HL-60/S4 treated with retinoic acid at 250 ng/mL for 4 days and 3 days (cell line): ENCODE data around the gene MGAT4A.

Source experiments
- in situ Hi-C: fragments of 300-500 bp; cut with MboI; formaldehyde crosslinking; loops from 2 replicates; pipeline ENCODE4 v1.7.0; 2022; ENCODE audit warnings: low sequenced_read_pairs

The MGAT4A gene

DNA sequence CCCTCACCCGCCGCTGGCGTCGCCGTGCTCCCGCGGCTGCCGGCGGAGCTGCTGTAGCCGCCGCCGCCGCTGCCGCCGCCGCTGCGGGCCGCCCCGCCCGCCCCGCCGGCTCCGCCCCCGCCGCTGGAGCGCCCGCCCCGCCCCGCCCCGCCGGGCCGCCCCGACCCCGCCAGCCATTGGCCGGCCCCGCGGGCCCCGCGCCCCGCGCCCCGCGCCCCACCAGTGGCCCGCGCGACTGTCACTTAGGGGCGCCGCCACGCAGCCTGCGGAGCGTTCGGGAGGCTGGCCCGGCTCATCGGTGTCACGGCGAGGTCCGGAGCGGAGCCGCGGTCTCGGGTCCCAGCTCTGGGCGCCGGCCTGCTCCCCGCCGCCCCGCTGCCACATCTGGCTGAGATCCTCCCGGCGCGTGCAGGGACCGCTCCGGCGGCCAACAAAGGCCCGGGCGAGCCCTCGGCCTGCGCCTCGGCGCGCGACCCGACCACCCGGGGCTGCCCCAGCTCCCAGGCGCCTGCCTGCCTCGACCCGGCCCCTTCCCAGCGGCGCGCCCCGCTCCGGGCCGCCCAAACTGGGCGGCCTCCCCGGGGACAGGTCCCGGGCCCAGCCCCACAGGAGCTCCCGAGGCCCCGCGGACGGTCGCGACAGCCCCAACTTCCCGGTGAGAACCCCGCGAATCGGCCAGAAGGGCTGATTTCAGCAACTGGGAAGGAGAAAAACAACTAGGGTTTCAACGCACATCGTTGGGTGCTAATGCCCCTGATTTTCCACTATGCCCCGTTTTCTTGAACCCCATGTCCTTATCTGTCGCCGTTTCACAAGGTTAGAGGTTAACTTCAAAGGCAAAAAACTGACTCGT, at the start of gene MGAT4A:
Gene MGAT4A, minus strand, starts transcription at position 92 of the 853 bp plus-strand sequence. CDS start 4,800 bp downstream, outside the sequence.
- in situ Hi-C loops: no loop called here

DNA sequence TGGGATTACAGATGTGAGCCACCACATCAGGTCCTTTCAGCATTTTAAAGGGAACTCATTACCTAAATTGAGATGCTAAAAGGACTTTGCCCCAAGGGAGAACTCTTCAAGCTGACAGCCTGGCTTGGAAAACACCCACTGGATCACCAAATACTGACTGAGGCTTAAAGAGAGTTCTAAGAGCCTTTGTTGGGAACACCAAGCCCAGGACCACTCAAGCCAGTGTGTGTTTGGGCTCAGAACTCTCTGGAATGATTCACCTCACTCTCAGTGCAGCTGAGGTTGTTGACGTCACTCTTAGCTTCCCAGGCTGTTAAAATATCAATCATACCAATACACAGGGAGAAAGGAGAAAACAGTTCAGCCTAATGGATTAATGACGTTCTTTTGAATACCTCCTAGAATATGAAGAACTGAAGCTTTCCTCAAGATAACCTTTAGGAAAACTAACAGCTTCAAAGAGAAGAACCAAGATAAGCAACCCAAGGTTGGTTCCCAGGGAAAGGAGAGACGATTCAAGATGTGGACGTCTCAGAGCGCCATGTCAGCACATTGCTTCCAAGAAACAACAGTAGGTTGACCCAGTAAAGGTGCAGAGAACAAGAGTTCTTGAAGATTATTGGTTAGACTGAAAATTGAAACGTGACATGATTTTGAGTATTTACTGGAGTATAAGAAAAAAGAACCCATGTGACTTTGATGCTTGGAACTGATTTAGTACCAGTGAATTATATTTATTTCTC, 48.0 kb upstream of the MGAT4A start:
- in situ Hi-C loops: no loop called here

GRCh38 chr2:98778151-98778550, 47.2 kb upstream of the MGAT4A start:
- in situ Hi-C loops: no loop called here

- in situ Hi-C loops: no loop called here
Observed at GRCh38 chr2:98777710-98778109, 46.8 kb upstream of the MGAT4A start.

GRCh38 chr2:98777076-98777475, 46.1 kb upstream of the MGAT4A start:
- in situ Hi-C loops: no loop called here

GRCh38 chr2:98776136-98776535, 45.2 kb upstream of the MGAT4A start:
- in situ Hi-C loops: no loop called here

GRCh38 chr2:98775146-98775986, 44.4 kb upstream of the MGAT4A start:
- in situ Hi-C loops: no loop called here

DNA sequence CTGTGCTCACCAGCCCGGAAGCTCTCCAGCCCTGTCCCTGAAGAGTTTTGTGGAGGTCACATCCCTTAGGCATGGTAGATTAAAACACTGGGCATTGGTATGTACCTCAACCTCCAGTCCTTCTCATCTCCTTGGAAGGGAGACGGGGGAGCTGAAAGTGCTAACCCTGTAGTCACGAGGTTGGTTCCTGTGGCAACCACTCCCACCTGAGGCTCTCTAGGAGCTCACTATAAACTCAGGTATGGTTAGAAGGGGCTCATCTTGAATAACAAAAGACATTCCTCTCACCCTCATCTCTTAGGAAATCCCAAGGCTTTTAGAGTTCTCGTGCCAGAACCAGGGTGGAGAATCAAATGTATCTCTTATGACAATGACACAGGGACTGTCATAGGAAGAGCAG, 43.0 kb upstream of the MGAT4A start:
- in situ Hi-C loops: no loop called here

- in situ Hi-C loops: no loop called here
Observed at GRCh38 chr2:98773169-98773568, 42.2 kb upstream of the MGAT4A start.

DNA sequence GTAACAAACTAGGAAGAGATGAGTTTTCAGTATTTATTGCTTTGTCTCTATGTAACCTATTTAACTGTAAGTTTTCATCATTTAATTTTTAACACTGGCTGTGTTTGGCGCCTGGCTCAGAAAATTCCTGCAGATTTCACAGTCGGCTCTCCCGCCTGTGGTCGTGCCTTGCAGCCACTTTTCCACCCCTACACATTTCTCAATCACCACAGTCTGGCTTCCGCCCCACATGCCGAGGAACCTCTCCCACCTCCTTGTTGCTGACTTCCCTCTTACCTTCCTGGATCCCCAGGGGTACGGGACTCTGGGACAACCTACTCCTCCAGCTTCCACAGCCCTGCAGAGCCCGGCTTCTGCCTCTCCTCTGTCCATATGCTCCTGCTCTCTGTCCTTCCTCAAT, 41.6 kb upstream of the MGAT4A start:
- in situ Hi-C loops: no loop called here

GRCh38 chr2:98771721-98772524, 41.0 kb upstream of the MGAT4A start:
- in situ Hi-C loops: no loop called here

GRCh38 chr2:98771264-98771663, 40.3 kb upstream of the MGAT4A start:
- in situ Hi-C loops: no loop called here

DNA sequence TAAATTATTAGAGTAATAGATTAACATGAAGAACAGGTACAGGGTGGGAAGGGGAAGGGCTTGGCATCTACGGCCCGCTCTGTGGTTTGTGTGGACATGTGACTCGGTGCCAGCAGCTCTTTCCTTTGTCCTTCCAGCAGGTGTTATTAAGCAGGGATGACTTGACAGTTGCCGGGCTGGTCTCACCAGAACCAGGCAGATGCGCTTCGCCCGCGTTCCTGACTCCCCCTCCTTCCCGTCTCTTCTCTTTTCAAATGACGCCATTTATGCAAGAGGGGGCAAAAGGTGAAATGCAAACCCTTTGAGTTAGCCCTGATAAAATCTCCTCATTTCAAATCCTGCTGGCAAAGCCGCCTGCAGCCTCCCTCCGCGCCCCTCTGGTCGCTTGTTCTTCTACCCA, 38.9 kb upstream of the MGAT4A start:
- in situ Hi-C loops: no loop called here

- in situ Hi-C loops: no loop called here
Observed at GRCh38 chr2:98769114-98769476, 38.2 kb upstream of the MGAT4A start.

DNA sequence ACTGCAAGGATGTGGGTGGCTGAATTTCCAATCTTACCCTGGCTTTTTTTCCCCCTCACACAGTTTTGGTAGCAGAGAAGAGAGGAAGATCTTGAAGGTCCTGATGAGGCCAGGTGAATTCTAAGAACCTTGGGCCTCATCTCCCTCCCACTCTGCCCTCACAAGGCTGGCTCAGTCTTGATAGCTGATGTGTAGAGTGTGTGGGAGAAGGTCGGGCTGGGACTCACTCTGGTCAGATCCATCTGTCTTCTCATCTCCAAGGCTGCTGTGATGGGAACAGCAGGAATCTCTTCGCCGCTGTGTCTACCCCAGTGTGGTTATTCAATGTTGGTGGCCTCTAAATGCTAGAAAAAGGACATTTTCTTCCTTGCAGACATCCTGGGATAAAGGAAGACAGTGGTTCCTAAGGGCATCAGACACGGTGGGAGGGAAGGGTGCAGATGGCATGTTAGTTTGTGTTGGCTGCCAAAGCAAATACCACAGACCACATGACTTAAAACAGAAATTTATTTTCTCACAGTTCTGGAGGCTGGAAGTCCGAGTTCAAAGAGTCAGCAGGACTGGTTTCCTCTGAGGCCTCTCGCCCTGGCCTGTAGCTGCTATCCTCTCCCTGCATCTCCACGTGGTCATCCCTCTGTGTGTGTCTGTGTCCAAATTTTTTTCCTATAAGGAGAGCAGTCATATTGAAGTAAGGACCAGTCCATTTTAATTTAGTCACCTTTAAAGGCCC, 37.6 kb upstream of the MGAT4A start:
- in situ Hi-C loops: no loop called here

DNA sequence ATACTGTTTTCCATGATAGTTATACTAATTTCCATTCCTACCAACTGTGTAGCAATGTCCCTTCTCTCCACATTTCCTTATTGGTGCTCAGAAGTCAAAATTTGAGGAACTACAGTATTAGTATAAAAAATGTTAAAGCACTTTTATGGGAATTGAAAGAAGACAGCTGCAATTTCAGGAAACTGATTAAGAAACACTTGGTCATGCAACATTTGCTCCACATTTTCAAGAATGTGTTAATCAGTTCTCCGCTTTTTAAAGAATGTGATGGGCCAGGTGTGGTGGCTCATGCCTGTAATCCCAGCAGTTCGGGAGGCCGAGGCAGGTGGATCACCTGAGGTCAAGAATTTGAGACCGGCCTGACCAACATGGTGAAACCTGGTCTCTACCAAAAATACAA, 33.6 kb upstream of the MGAT4A start:
- in situ Hi-C loops: no loop called here

DNA sequence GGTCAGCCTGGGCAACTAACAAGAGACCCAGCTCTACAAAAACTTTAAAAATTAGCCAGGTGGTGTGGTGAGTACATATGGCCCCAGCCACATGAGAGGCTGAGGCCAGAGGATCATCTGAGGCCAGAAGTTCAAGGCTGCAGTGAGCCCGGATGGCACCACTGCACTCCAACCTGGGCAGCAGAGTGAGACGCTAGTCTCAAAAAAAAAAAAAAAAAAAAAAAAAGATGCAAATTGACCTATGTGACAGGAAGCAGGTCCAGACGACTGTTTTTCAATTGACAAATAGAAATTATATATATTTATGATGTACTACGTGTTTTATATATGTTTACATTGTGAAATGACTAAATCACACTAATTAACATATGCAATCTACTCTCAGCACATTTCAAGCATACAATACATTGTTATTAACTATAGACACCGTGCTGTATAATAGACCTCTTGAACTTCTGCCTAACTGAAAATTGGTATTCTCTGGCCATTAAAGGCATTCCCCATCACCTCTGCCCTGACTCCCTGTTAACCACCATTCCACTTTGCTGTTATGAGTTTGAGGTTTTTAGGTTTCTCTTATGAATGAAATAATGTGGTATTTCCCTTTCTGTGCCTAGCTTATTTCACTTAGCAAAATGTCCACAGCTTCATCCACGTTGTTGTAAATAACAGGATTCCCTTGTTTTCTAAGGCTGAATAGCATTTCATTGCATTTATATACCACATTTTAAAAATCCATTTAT, 32.4 kb upstream of the MGAT4A start:
- in situ Hi-C loops: no loop called here

- in situ Hi-C loops: no loop called here
Observed at GRCh38 chr2:98761909-98762308, 31.0 kb upstream of the MGAT4A start.

DNA sequence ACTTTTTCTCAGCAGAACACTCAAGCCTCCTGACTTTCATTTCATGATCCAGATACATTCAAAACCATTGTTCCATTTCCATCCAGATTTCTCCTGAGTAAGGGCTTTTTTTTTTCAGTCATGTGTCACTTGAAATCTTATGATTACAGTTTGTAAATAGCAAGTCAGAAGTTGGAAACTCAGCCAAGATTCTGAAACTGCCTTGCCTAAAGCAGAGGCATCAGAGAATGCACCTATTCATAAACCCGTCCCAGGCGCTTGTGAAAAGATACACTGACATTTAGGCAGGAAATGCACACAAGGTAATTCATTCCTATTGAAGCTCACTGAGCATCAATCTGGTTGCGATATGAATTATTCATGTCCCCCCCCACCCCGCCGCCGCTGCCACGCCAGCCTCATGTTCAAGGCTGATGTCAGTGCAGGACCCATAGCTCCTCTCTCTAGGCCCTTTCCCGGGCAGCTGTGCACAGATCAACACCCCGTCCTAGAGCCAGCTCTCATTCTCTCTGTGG, 30.4 kb upstream of the MGAT4A start:
- in situ Hi-C loops: no loop called here
